ENCODE data around the gene LYRM4.

The LYRM4 gene

DNA sequence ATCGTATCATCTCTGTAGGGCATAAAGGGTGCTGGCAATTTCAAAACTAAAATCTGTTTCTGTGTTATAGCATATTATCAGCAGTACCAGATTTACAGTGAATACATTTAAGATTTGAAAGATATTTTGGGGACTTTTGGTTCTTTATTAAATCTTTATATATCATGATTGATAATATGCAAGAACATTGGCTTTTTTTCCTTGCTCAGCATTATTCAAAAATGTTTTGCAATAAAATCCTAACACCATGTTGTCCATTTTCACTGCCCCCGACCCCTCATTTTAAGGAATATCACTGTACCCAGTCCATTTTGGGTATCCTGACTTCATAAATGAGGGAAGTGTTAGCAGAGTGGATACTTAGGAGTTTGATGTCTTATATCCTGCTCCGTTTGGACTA is 16.8 kb upstream of the LYRM4 start:
- H3K4me3 ChIP-seq (ENCODE audit: low read depth, low read length, poor library complexity, severe bottlenecking), result no peak overlapping the region
- H2AFZ ChIP-seq (ENCODE audit: low read length), result no peak overlapping the region
- no peaks in the 10 kb centered on the region for H3K9me2 ChIP-seq (ENCODE audit: low read depth, low read length)
- no peaks in the 10 kb centered on the region for H3K79me2 ChIP-seq (ENCODE audit: insufficient read depth, low read length)
- H3K4me2 ChIP-seq (ENCODE audit: low read length), result no peak overlapping the region
- no peaks in the 10 kb centered on the region for H3F3A ChIP-seq (ENCODE audit: insufficient read depth, low read length)
- no peaks in the 10 kb centered on the region for H3K27me3 ChIP-seq (ENCODE audit: insufficient read depth, low read length)
- no peaks in the 10 kb centered on the region for H3K9me3 ChIP-seq (ENCODE audit: low read length)
- H3K36me3 ChIP-seq (ENCODE audit: insufficient read depth, low read length), result no peaks in the 10 kb centered on the region
- TF ChIP-seq CTCF (IDR thresholded peaks at IDR 0.05; ENCODE audit: low read length) (no peak), EZH2 (IDR thresholded peaks at IDR 0.05; ENCODE audit: borderline replicate concordance, low read length) (no peak)
- peaks cover 9% of the 10 kb centered on the region for H3K4me1 ChIP-seq (ENCODE audit: insufficient read depth, low read length, severe bottlenecking)
- no peak overlapping the region for H3K9ac ChIP-seq (ENCODE audit: low read length)
- H4K20me1 ChIP-seq (ENCODE audit: insufficient read depth, low read length), result no peaks in the 10 kb centered on the region
- no peak overlapping the region for H3K27ac ChIP-seq (ENCODE audit: low read depth, low read length, poor library complexity, severe bottlenecking)

GRCh38 chr6:5276581-5276980 is 15.8 kb upstream of the LYRM4 start:
- Histone ChIP-seq H3K4me3 (ENCODE audit: low read depth, low read length, poor library complexity, severe bottlenecking) (no peak overlapping the region), H3K9me2 (ENCODE audit: low read depth, low read length) (no peaks in the 10 kb centered on the region), H3K9me3 (ENCODE audit: low read length) (no peaks in the 10 kb centered on the region), H3K36me3 (ENCODE audit: insufficient read depth, low read length) (no peaks in the 10 kb centered on the region), H3F3A (ENCODE audit: insufficient read depth, low read length) (no peaks in the 10 kb centered on the region), H3K4me1 (ENCODE audit: insufficient read depth, low read length, severe bottlenecking) (peaks cover 9% of the 10 kb centered on the region), H4K20me1 (ENCODE audit: insufficient read depth, low read length) (no peaks in the 10 kb centered on the region), H3K27me3 (ENCODE audit: insufficient read depth, low read length) (no peaks in the 10 kb centered on the region), H3K4me2 (ENCODE audit: low read length) (no peak overlapping the region), H3K27ac (ENCODE audit: low read depth, low read length, poor library complexity, severe bottlenecking) (no peak overlapping the region), H3K9ac (ENCODE audit: low read length) (no peak overlapping the region), H2AFZ (ENCODE audit: low read length) (no peak overlapping the region), H3K79me2 (ENCODE audit: insufficient read depth, low read length) (0 out of 2 replicates have a peak, but pooled peaks cover 5% of the 10 kb centered on the region)
- TF ChIP-seq EZH2 (IDR thresholded peaks at IDR 0.05; ENCODE audit: borderline replicate concordance, low read length) (no peak), CTCF (IDR thresholded peaks at IDR 0.05; ENCODE audit: low read length) (no peak)

DNA sequence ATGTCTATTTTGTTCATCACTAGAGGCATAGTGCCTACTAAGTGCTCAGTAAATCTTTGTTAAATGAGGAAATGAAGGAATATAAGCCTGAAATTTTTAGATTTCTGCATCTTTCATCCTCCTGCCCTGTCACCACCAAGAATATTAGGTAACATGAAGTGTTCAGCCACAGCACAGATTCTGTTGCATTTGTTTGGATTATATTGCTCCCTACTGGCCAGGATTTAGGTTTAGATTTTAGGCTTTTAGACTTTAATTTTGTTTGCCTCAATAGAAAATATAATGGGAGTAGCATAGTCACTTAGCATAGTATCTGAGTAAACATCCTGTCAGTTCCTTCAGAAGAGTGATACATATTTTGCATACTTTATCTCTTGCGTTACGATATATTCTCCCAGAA is 14.7 kb upstream of the LYRM4 start:
- Histone ChIP-seq H4K20me1 (ENCODE audit: insufficient read depth, low read length) (no peaks in the 10 kb centered on the region), H3K9me3 (ENCODE audit: low read length) (no peaks in the 10 kb centered on the region), H3K36me3 (ENCODE audit: insufficient read depth, low read length) (no peaks in the 10 kb centered on the region), H2AFZ (ENCODE audit: low read length) (no peak overlapping the region), H3K9me2 (ENCODE audit: low read depth, low read length) (no peaks in the 10 kb centered on the region), H3K4me2 (ENCODE audit: low read length) (no peak overlapping the region), H3K27me3 (ENCODE audit: insufficient read depth, low read length) (no peaks in the 10 kb centered on the region), H3K4me1 (ENCODE audit: insufficient read depth, low read length, severe bottlenecking) (peaks cover 9% of the 10 kb centered on the region), H3K4me3 (ENCODE audit: low read depth, low read length, poor library complexity, severe bottlenecking) (no peak overlapping the region), H3F3A (ENCODE audit: insufficient read depth, low read length) (no peaks in the 10 kb centered on the region), H3K27ac (ENCODE audit: low read depth, low read length, poor library complexity, severe bottlenecking) (no peak overlapping the region), H3K79me2 (ENCODE audit: insufficient read depth, low read length) (0 out of 2 replicates have a peak, but pooled peaks cover 5% of the 10 kb centered on the region), H3K9ac (ENCODE audit: low read length) (no peak overlapping the region)
- peak; percentile 14; the same call in 1 of the 2 replicates for TF ChIP-seq CTCF (IDR thresholded peaks at IDR 0.05; ENCODE audit: low read length)
- TF ChIP-seq EZH2 (IDR thresholded peaks at IDR 0.05; ENCODE audit: borderline replicate concordance, low read length), result no peak

Measured in OCI-LY1 (cell line).